Activated B cell treated with CpG ODN at 0.5 μM for 24 hours (primary cell): ENCODE measurements around the gene ARHGAP33. TPM values are rescaled to one million over a fixed set of nuclear protein-coding genes. Genes with fewer than 3 reads are reported as not detected.

Experiments
- ATAC-seq: fragments of 200-7000 bp; cut with Tn5 transposase; one replicate; pipeline ENCODE4 v1.10.0; 2021; ENCODE audit warnings: low read depth, mild to moderate bottlenecking, moderate library complexity
- CTCF ChIA-PET: fragments of 350-600 bp; sonication (Branson Sonifier 250); formaldehyde crosslinking; loops from one replicate; lab custom pipeline; 2021; ENCODE audit warnings: antibody characterized with exemption; lab: Charles Lee
- POLR2A ChIA-PET: fragments of 350-600 bp; sonication (Branson Sonifier 250); formaldehyde crosslinking; loops from one replicate; lab custom pipeline; 2021; ENCODE audit warnings: antibody characterized with exemption; lab: Charles Lee
- DNase-seq: peaks from one replicate; pipeline ENCODE4 v3.0.0; 2022
- H3K27ac Mint-ChIP-seq: one replicate; pipeline ENCODE4 v1.8.0; 2020; ENCODE audit warnings: mixed read lengths
- H3K27me3 Mint-ChIP-seq: one replicate; pipeline ENCODE4 v1.8.0; 2021; ENCODE audit warnings: mixed read lengths
- H3K36me3 Mint-ChIP-seq: one replicate; pipeline ENCODE4 v1.8.0; 2021; ENCODE audit warnings: low read depth, mixed read lengths
- H3K4me1 Mint-ChIP-seq: one replicate; pipeline ENCODE4 v1.8.0; 2021; ENCODE audit warnings: mixed read lengths
- H3K4me3 Mint-ChIP-seq: one replicate; pipeline ENCODE4 v1.8.0; 2020; ENCODE audit warnings: mild to moderate bottlenecking, mixed read lengths
- H3K9me3 Mint-ChIP-seq: one replicate; pipeline ENCODE4 v1.8.0; 2020; ENCODE audit warnings: mixed read lengths
- CTCF ChIP-seq: fragments of 200-600 bp; IDR thresholded peaks from one replicate; pipeline ENCODE4 v1.8.0; 2022; ENCODE audit warnings: antibody characterized with exemption, mild to moderate bottlenecking
- intact Hi-C: fragments of 100-400 bp; cut with micrococcal nuclease; formaldehyde crosslinking; loops from one replicate; pipeline ENCODE4 v1.15.1; 2024
- total RNA-seq: library from RNA; stranded (reverse); gene quantifications from 2 replicates; pipeline ENCODE4 v1.2.3, GENCODE V29; 2022

ARHGAP33 gene
- total RNA-seq, 1 donor from 2014 or later: 15.0 TPM

- DNase-seq (no peak), ATAC-seq (no peak)
- Mint-ChIP-seq H3K4me3 (peak overlapping the region; percentile 78), H3K4me1 (peaks cover 9% of the 10 kb centered on the region), H3K9me3 (no peaks in the 10 kb centered on the region), H3K27ac (no peak overlapping the region), H3K36me3 (peaks cover 3% of the 10 kb centered on the region), H3K27me3 (no peaks in the 10 kb centered on the region)
- TF ChIP-seq CTCF: no peak
- intact Hi-C loops: loop anchor here (5.0 kb wide), 2 partner anchors 84 to 91 kb away; partner anchors contain the start of gene APLP1
- POLR2A ChIA-PET: interaction anchor here (1.1 to 1.7 kb wide), 2 partner anchors 32 to 39 kb away, joined by 3 to 7 read pairs; no protein-coding TSS in a partner anchor
- CTCF ChIA-PET: no interaction called here
Observed at GRCh38 chr19:35776102-35776788, 881 bp downstream of the ARHGAP33 start.

GRCh38 chr19:35777086-35777841, 1.9 kb downstream of the ARHGAP33 start:
- DNase-seq (no peak), ATAC-seq (no peak)
- intact Hi-C loops: loop anchor here (5.0 kb wide), 2 partner anchors 85 to 90 kb away; partner anchors contain the start of gene APLP1
- H3K4me3 Mint-ChIP-seq: peak overlapping the region; percentile 47
- no peak for TF ChIP-seq CTCF
- H3K27ac Mint-ChIP-seq: no peak overlapping the region
- ChIA-PET POLR2A (interaction anchor here (1.1 to 1.7 kb wide), 2 partner anchors 33 to 40 kb away, joined by 3 to 7 read pairs; no protein-coding TSS in a partner anchor), CTCF (no interaction called here)
- H3K36me3 Mint-ChIP-seq: peaks cover 6% of the 10 kb centered on the region
- peaks cover 9% of the 10 kb centered on the region for H3K4me1 Mint-ChIP-seq
- no peaks in the 10 kb centered on the region for H3K9me3 Mint-ChIP-seq
- H3K27me3 Mint-ChIP-seq: no peaks in the 10 kb centered on the region

- Mint-ChIP-seq H3K9me3 (no peaks in the 10 kb centered on the region), H3K4me3 (no peak overlapping the region), H3K4me1 (peaks cover 9% of the 10 kb centered on the region), H3K36me3 (peaks cover 7% of the 10 kb centered on the region), H3K27me3 (no peaks in the 10 kb centered on the region), H3K27ac (no peak overlapping the region)
- ChIA-PET POLR2A (no interaction called here), CTCF (no interaction called here)
- intact Hi-C loops: loop anchor here (5.0 kb wide), 2 partner anchors 86 to 89 kb away; partner anchors contain the start of gene APLP1
- TF ChIP-seq CTCF: no peak
- DNase-seq: no peak
- no peak for ATAC-seq
Observed at GRCh38 chr19:35777961-35778360, 2.6 kb downstream of the ARHGAP33 start.

- peaks cover 7% of the 10 kb centered on the region for H3K36me3 Mint-ChIP-seq
- H3K4me3 Mint-ChIP-seq: no peak overlapping the region
- POLR2A ChIA-PET: no interaction called here
- DNase-seq: no peak
- ATAC-seq: no peak
- intact Hi-C loops: loop anchor here (5.0 kb wide), 2 partner anchors 87 to 88 kb away; partner anchors contain the start of gene APLP1
- no peak overlapping the region for H3K27ac Mint-ChIP-seq
- H3K4me1 Mint-ChIP-seq: peaks cover 9% of the 10 kb centered on the region
- H3K27me3 Mint-ChIP-seq: no peaks in the 10 kb centered on the region
- TF ChIP-seq CTCF: no peak
- no peaks in the 10 kb centered on the region for H3K9me3 Mint-ChIP-seq
- CTCF ChIA-PET: no interaction called here
Observed at GRCh38 chr19:35779033-35779432, 3.7 kb downstream of the ARHGAP33 start.

- H3K36me3 Mint-ChIP-seq: peaks cover 7% of the 10 kb centered on the region
- H3K9me3 Mint-ChIP-seq: no peaks in the 10 kb centered on the region
- intact Hi-C loops: no loop called here
- no peak overlapping the region for H3K27ac Mint-ChIP-seq
- DNase-seq: no peak
- peaks cover 5% of the 10 kb centered on the region for H3K4me1 Mint-ChIP-seq
- H3K4me3 Mint-ChIP-seq: no peak overlapping the region
- no peaks in the 10 kb centered on the region for H3K27me3 Mint-ChIP-seq
- CTCF ChIA-PET: no interaction called here
- no peak for ATAC-seq
- TF ChIP-seq CTCF: no peak
- POLR2A ChIA-PET: no interaction called here
Observed at GRCh38 chr19:35780058-35780457, 4.7 kb downstream of the ARHGAP33 start.
